ENCODE measurements around the gene USP7. TPM values are rescaled to one million over a fixed set of nuclear protein-coding genes. Genes with fewer than 3 reads are reported as not detected.

The USP7 gene
- total and polyA plus RNA-seq, 8 donors: 13.0 to 56.5 (median 39.8) TPM

GRCh38 chr16:8901320-8901861, 62.3 kb downstream of the USP7 start:
- intact Hi-C loops (cut with DNase I): no loop called here
- WGBS, 2 donors: 79 to 81% methylated on average over 13 of the region's 13 CpGs

GRCh38 chr16:8900343-8900742, 63.4 kb downstream of the USP7 start:
- Histone ChIP-seq H3K36me3 (peaks cover 4 to 95% (median 52%) of the 10 kb centered on the region in 3 donors), H3K4me3 (no peak overlapping the region)

More at GRCh38 chr16:8901320-8901861, 62.3 kb downstream of the USP7 start:
- ATAC-seq (no peak), FAIRE-seq (no peak), DNase-seq (no peak)
- Histone ChIP-seq H3K4me1 (no peaks in the 10 kb centered on the region), H3K36me3 (peaks cover 0 to 97% (median 49%) of the 10 kb centered on the region in 3 donors), H3K27ac (no peak overlapping the region), H3K9me3 (no peaks in the 10 kb centered on the region), H3K27me3 (no peaks in the 10 kb centered on the region), H3K4me3 (no peak overlapping the region)
- TF ChIP-seq, protein P1, sequence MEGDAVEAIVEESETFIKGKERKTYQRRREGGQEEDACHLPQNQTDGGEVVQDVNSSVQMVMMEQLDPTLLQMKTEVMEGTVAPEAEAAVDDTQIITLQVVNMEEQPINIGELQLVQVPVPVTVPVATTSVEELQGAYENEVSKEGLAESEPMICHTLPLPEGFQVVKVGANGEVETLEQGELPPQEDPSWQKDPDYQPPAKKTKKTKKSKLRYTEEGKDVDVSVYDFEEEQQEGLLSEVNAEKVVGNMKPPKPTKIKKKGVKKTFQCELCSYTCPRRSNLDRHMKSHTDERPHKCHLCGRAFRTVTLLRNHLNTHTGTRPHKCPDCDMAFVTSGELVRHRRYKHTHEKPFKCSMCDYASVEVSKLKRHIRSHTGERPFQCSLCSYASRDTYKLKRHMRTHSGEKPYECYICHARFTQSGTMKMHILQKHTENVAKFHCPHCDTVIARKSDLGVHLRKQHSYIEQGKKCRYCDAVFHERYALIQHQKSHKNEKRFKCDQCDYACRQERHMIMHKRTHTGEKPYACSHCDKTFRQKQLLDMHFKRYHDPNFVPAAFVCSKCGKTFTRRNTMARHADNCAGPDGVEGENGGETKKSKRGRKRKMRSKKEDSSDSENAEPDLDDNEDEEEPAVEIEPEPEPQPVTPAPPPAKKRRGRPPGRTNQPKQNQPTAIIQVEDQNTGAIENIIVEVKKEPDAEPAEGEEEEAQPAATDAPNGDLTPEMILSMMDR (IDR thresholded peaks at IDR 0.05): no peak

GRCh38 chr16:8899709-8900317, 63.9 kb downstream of the USP7 start:
- WGBS, 2 donors: 88 to 95% methylated on average over 9 of the region's 9 CpGs
- intact Hi-C loops (cut with DNase I): no loop called here
- no peak for ATAC-seq

More at GRCh38 chr16:8900343-8900742, 63.4 kb downstream of the USP7 start:
- no peaks in the 10 kb centered on the region for H3K27me3 ChIP-seq
- no peak overlapping the region for H3K27ac ChIP-seq
- intact Hi-C loops (cut with DNase I): no loop called here
- ATAC-seq (no peak), DNase-seq (no peak), FAIRE-seq (no peak)
- H3K4me1 ChIP-seq: no peaks in the 10 kb centered on the region
- H3K9me3 ChIP-seq: no peaks in the 10 kb centered on the region
- 76 to 81% methylated on average over 5 of the region's 5 CpGs for WGBS, 2 donors
- TF ChIP-seq, protein P1 (IDR thresholded peaks at IDR 0.05): no peak

GRCh38 chr16:8898660-8899318, 64.9 kb downstream of the USP7 start:
- H3K4me1 ChIP-seq: no peaks in the 10 kb centered on the region
- no peak for FAIRE-seq
- H3K27me3 ChIP-seq: no peaks in the 10 kb centered on the region
- TF ChIP-seq, protein P1 (IDR thresholded peaks at IDR 0.05): no peak
- DNase-seq: no peak
- no peak overlapping the region for H3K27ac ChIP-seq
- peaks cover 4 to 95% (median 62%) of the 10 kb centered on the region in 3 donors for H3K36me3 ChIP-seq
- no peak overlapping the region for H3K4me3 ChIP-seq
- 90 to 93% methylated on average over 3 of the region's 3 CpGs for WGBS, 2 donors
- H3K9me3 ChIP-seq: no peaks in the 10 kb centered on the region
- intact Hi-C loops (cut with DNase I): no loop called here
- ATAC-seq: no peak

More at GRCh38 chr16:8899709-8900317, 63.9 kb downstream of the USP7 start:
- H3K9me3 ChIP-seq: no peaks in the 10 kb centered on the region
- TF ChIP-seq, protein P1 (IDR thresholded peaks at IDR 0.05): no peak
- H3K4me3 ChIP-seq: no peak overlapping the region
- no peaks in the 10 kb centered on the region for H3K27me3 ChIP-seq
- FAIRE-seq: no peak
- DNase-seq: no peak
- H3K4me1 ChIP-seq: no peaks in the 10 kb centered on the region
- peaks cover 4 to 95% (median 57%) of the 10 kb centered on the region in 3 donors for H3K36me3 ChIP-seq
- H3K27ac ChIP-seq: no peak overlapping the region
